ENCODE measurements around the gene MDFI. TPM values are rescaled to one million over a fixed set of nuclear protein-coding genes. Genes with fewer than 3 reads are reported as not detected.
A peak's percentile ranks its signal among the peaks of the same experiment; 100 is the strongest.

MDFI gene
- total RNA-seq = not detected in 2 replicates

GRCh38 chr6:41638002-41638934 lies at the start of gene MDFI:
Gene MDFI, plus strand, starts transcription at chr6:41638468. Its CDS starts 282 bp downstream, at chr6:41638750.
- H3K4me1 Mint-ChIP-seq (ENCODE audit: low read depth) = no peaks in the 10 kb centered on the region
- H3K9me3 Mint-ChIP-seq = no peaks in the 10 kb centered on the region
- intact Hi-C loops (cut with micrococcal nuclease) = no loop called here
- H3K36me3 Mint-ChIP-seq (ENCODE audit: low read depth) = peaks cover 2% of the 10 kb centered on the region
- DNase-seq (ENCODE audit: low spot score) = no peak
- H3K27me3 Mint-ChIP-seq (ENCODE audit: insufficient read depth) = peaks cover 57% of the 10 kb centered on the region
- H3K4me3 Mint-ChIP-seq = no peak within 1 kb of the TSS
- H3K27ac Mint-ChIP-seq = no peak within 1 kb of the TSS

GRCh38 chr6:41589223-41589622 lies 49.0 kb upstream of the MDFI start:
- Mint-ChIP-seq H3K27me3 (ENCODE audit: insufficient read depth) (no peaks in the 10 kb centered on the region), H3K4me1 (ENCODE audit: low read depth) (no peaks in the 10 kb centered on the region), H3K27ac (no peak overlapping the region), H3K9me3 (no peaks in the 10 kb centered on the region), H3K36me3 (ENCODE audit: low read depth) (peaks cover 5% of the 10 kb centered on the region), H3K4me3 (no peak overlapping the region)
- intact Hi-C loops (cut with micrococcal nuclease) = no loop called here
- no peak for DNase-seq (ENCODE audit: low spot score)

- intact Hi-C loops (cut with micrococcal nuclease) = loop anchor here (5.0 kb wide), 1 partner anchor 43 kb away; the partner anchor contains the start of gene FOXP4
- H3K36me3 Mint-ChIP-seq (ENCODE audit: low read depth) = peaks cover 5% of the 10 kb centered on the region
- DNase-seq (ENCODE audit: low spot score) = no peak
- no peaks in the 10 kb centered on the region for H3K4me1 Mint-ChIP-seq (ENCODE audit: low read depth)
- no peak overlapping the region for H3K27ac Mint-ChIP-seq
- no peaks in the 10 kb centered on the region for H3K9me3 Mint-ChIP-seq
- H3K4me3 Mint-ChIP-seq = no peak overlapping the region
- no peaks in the 10 kb centered on the region for H3K27me3 Mint-ChIP-seq (ENCODE audit: insufficient read depth)
Measured at GRCh38 chr6:41589636-41590622, 48.3 kb upstream of the MDFI start.

- Mint-ChIP-seq H3K27ac (no peak overlapping the region), H3K4me3 (no peak overlapping the region), H3K9me3 (no peaks in the 10 kb centered on the region), H3K4me1 (ENCODE audit: low read depth) (no peaks in the 10 kb centered on the region), H3K27me3 (ENCODE audit: insufficient read depth) (no peaks in the 10 kb centered on the region), H3K36me3 (ENCODE audit: low read depth) (peaks cover 5% of the 10 kb centered on the region)
- DNase-seq (ENCODE audit: low spot score) = no peak
- intact Hi-C loops (cut with micrococcal nuclease) = loop anchor here (5.0 kb wide), 1 partner anchor 44 kb away; the partner anchor contains the start of gene FOXP4
Measured at GRCh38 chr6:41591122-41591521, 47.1 kb upstream of the MDFI start.

GRCh38 chr6:41591859-41592502 lies 46.3 kb upstream of the MDFI start:
- no peak overlapping the region for H3K27ac Mint-ChIP-seq
- H3K4me1 Mint-ChIP-seq (ENCODE audit: low read depth) = no peaks in the 10 kb centered on the region
- peak; percentile 60 for DNase-seq (ENCODE audit: low spot score)
- no peaks in the 10 kb centered on the region for H3K27me3 Mint-ChIP-seq (ENCODE audit: insufficient read depth)
- peaks cover 5% of the 10 kb centered on the region for H3K36me3 Mint-ChIP-seq (ENCODE audit: low read depth)
- H3K4me3 Mint-ChIP-seq = no peak overlapping the region
- no peaks in the 10 kb centered on the region for H3K9me3 Mint-ChIP-seq
- intact Hi-C loops (cut with micrococcal nuclease) = loop anchor here (1.0 to 5.0 kb wide), 5 partner anchors 45 to 223 kb away; partner anchors contain the start of gene FOXP4

- intact Hi-C loops (cut with micrococcal nuclease) = loop anchor here (2.0 to 5.0 kb wide), 2 partner anchors 46 to 91 kb away; partner anchors contain the start of gene FOXP4
- no peak overlapping the region for H3K4me3 Mint-ChIP-seq
- H3K36me3 Mint-ChIP-seq (ENCODE audit: low read depth) = peaks cover 5% of the 10 kb centered on the region
- no peaks in the 10 kb centered on the region for H3K9me3 Mint-ChIP-seq
- H3K27me3 Mint-ChIP-seq (ENCODE audit: insufficient read depth) = no peaks in the 10 kb centered on the region
- no peak for DNase-seq (ENCODE audit: low spot score)
- H3K4me1 Mint-ChIP-seq (ENCODE audit: low read depth) = no peaks in the 10 kb centered on the region
- H3K27ac Mint-ChIP-seq = no peak overlapping the region
Measured at GRCh38 chr6:41593406-41593805, 44.9 kb upstream of the MDFI start.

GRCh38 chr6:41593839-41594238 lies 44.4 kb upstream of the MDFI start:
- DNase-seq (ENCODE audit: low spot score) = no peak
- Mint-ChIP-seq H3K27me3 (ENCODE audit: insufficient read depth) (no peaks in the 10 kb centered on the region), H3K36me3 (ENCODE audit: low read depth) (peaks cover 5% of the 10 kb centered on the region), H3K4me1 (ENCODE audit: low read depth) (no peaks in the 10 kb centered on the region), H3K4me3 (no peak overlapping the region), H3K9me3 (no peaks in the 10 kb centered on the region), H3K27ac (no peak overlapping the region)
- intact Hi-C loops (cut with micrococcal nuclease) = loop anchor here (2.0 to 5.0 kb wide), 2 partner anchors 47 to 91 kb away; partner anchors contain the start of gene FOXP4

- Mint-ChIP-seq H3K27me3 (ENCODE audit: insufficient read depth) (no peaks in the 10 kb centered on the region), H3K27ac (no peak overlapping the region), H3K4me3 (no peak overlapping the region), H3K4me1 (ENCODE audit: low read depth) (no peaks in the 10 kb centered on the region), H3K36me3 (ENCODE audit: low read depth) (peaks cover 5% of the 10 kb centered on the region), H3K9me3 (no peaks in the 10 kb centered on the region)
- intact Hi-C loops (cut with micrococcal nuclease) = loop anchor here (5.0 kb wide), 1 partner anchor 47 kb away; the partner anchor contains the start of gene FOXP4
- no peak for DNase-seq (ENCODE audit: low spot score)
Measured at GRCh38 chr6:41594326-41594725, 43.9 kb upstream of the MDFI start.

GRCh38 chr6:41594766-41595165 lies 43.5 kb upstream of the MDFI start:
- H3K4me1 Mint-ChIP-seq (ENCODE audit: low read depth) = no peaks in the 10 kb centered on the region
- no peak overlapping the region for H3K4me3 Mint-ChIP-seq
- no peak overlapping the region for H3K27ac Mint-ChIP-seq
- H3K27me3 Mint-ChIP-seq (ENCODE audit: insufficient read depth) = no peaks in the 10 kb centered on the region
- H3K36me3 Mint-ChIP-seq (ENCODE audit: low read depth) = peaks cover 5% of the 10 kb centered on the region
- H3K9me3 Mint-ChIP-seq = no peaks in the 10 kb centered on the region
- no peak for DNase-seq (ENCODE audit: low spot score)
- intact Hi-C loops (cut with micrococcal nuclease) = loop anchor here (5.0 kb wide), 1 partner anchor 47 kb away; the partner anchor contains the start of gene FOXP4

GRCh38 chr6:41595166-41595565 lies 43.1 kb upstream of the MDFI start:
- Mint-ChIP-seq H3K27me3 (ENCODE audit: insufficient read depth) (no peaks in the 10 kb centered on the region), H3K27ac (no peak overlapping the region), H3K9me3 (no peaks in the 10 kb centered on the region), H3K4me1 (ENCODE audit: low read depth) (no peaks in the 10 kb centered on the region), H3K4me3 (no peak overlapping the region), H3K36me3 (ENCODE audit: low read depth) (peaks cover 5% of the 10 kb centered on the region)
- intact Hi-C loops (cut with micrococcal nuclease) = no loop called here
- DNase-seq (ENCODE audit: low spot score) = no peak

GRCh38 chr6:41596096-41596685 lies 42.1 kb upstream of the MDFI start:
- DNase-seq (ENCODE audit: low spot score) = no peak
- Mint-ChIP-seq H3K4me3 (no peak overlapping the region), H3K27ac (no peak overlapping the region), H3K27me3 (ENCODE audit: insufficient read depth) (no peaks in the 10 kb centered on the region), H3K9me3 (no peaks in the 10 kb centered on the region), H3K36me3 (ENCODE audit: low read depth) (no peaks in the 10 kb centered on the region), H3K4me1 (ENCODE audit: low read depth) (no peaks in the 10 kb centered on the region)
- intact Hi-C loops (cut with micrococcal nuclease) = no loop called here

- intact Hi-C loops (cut with micrococcal nuclease) = no loop called here
- Mint-ChIP-seq H3K36me3 (ENCODE audit: low read depth) (no peaks in the 10 kb centered on the region), H3K27me3 (ENCODE audit: insufficient read depth) (no peaks in the 10 kb centered on the region), H3K27ac (no peak overlapping the region), H3K4me1 (ENCODE audit: low read depth) (no peaks in the 10 kb centered on the region), H3K4me3 (no peak overlapping the region), H3K9me3 (no peaks in the 10 kb centered on the region)
- DNase-seq (ENCODE audit: low spot score) = no peak
Measured at GRCh38 chr6:41596807-41597206, 41.5 kb upstream of the MDFI start.
